Ishikawa (cell line): ENCODE results near the gene KCNQ4.

Source experiments
- CEBPB ChIP-seq: IDR thresholded peaks from 2 replicates; pipeline ENCODE4 v1.6.1; 2012
- CREB1 ChIP-seq: IDR thresholded peaks from 2 replicates; pipeline ENCODE4 v1.6.1; 2012; ENCODE audit warnings: low read depth
- EGR1 ChIP-seq: IDR thresholded peaks from 2 replicates; pipeline ENCODE4 v1.6.1; 2012
- EP300 ChIP-seq: IDR thresholded peaks from 2 replicates; pipeline ENCODE4 v1.6.1; 2012; ENCODE audit warnings: borderline replicate concordance
- FOXM1 ChIP-seq: IDR thresholded peaks from 2 replicates; pipeline ENCODE4 v1.6.1; 2012; ENCODE audit warnings: low read depth, borderline replicate concordance
- MAX ChIP-seq: IDR thresholded peaks from 2 replicates; pipeline ENCODE4 v1.6.1; 2012
- NFIC ChIP-seq: IDR thresholded peaks from 2 replicates; pipeline ENCODE4 v1.6.1; 2012
- RAD21 ChIP-seq: IDR thresholded peaks from 2 replicates; pipeline ENCODE4 v1.6.1; 2012; ENCODE audit warnings: low read depth
- REST ChIP-seq: IDR thresholded peaks from 2 replicates; pipeline ENCODE4 v1.6.1; 2012; ENCODE audit warnings: low read depth, mild to moderate bottlenecking
- TAF1 ChIP-seq: IDR thresholded peaks from 2 replicates; pipeline ENCODE4 v1.6.1; 2012; ENCODE audit warnings: low read depth, mild to moderate bottlenecking
- TCF12 ChIP-seq: IDR thresholded peaks from 2 replicates; pipeline ENCODE4 v1.6.1; 2012; ENCODE audit warnings: low read depth
- TEAD4 ChIP-seq: IDR thresholded peaks from 2 replicates; pipeline ENCODE4 v1.6.1; 2012
- USF1 ChIP-seq: IDR thresholded peaks from 2 replicates; pipeline ENCODE4 v1.6.1; 2012
- YY1 ChIP-seq: IDR thresholded peaks from 2 replicates; pipeline ENCODE4 v1.6.1; 2012; ENCODE audit warnings: low read depth
- ZBTB7A ChIP-seq: IDR thresholded peaks from 2 replicates; pipeline ENCODE4 v1.6.1; 2012; ENCODE audit warnings: low read depth

KCNQ4 gene

DNA sequence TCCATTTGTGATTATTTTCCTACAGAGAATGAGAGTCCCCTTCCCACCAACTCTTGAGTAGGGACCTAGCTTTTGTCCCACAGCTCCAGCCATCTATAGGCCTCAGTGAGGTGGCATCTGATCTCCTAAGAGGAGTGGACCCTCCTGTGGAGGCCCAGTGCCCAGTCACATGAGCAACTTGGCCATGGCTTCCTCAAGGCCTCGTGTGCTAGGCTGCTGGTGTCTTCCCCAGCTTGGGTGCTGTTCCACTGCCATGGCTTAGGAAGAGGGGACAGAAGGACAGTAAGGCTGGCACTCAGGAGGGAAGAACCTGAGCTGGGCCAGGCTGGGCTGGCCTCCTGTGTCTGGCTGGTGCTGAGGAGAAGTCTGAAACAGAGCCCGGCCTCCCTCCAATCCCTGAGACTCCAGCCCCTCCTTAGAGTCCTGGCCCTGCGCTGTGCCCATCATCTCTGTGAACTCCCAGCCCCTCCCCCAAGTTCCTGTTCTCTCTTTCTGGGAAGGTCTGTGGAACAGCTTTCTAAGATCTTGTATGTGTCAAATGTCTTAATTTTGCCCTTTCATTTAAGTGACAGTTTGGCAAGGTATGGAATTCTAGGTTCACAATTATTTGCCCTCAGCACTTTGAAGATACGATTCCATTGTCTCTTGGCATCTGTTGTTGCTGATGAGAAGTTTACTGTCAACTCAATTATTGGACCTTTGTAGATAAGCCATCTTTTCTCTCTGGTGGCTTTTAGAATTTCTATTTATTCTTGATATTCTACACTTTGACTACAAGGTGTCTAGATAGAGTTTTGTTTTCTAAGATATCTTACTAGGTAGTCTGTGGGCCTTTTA lies 7.1 kb upstream of the KCNQ4 start:
- TF ChIP-seq TAF1 = no peak
- no peak for TF ChIP-seq RAD21
- TF ChIP-seq TCF12 = no peak
- no peak for TF ChIP-seq ZBTB7A
- no peak for TF ChIP-seq MAX
- no peak for TF ChIP-seq FOXM1
- no peak for TF ChIP-seq CEBPB
- TF ChIP-seq YY1 = no peak
- no peak for TF ChIP-seq EP300
- no peak for TF ChIP-seq USF1
- no peak for TF ChIP-seq REST
- TF ChIP-seq TEAD4 = no peak
- no peak for TF ChIP-seq NFIC

- TF ChIP-seq CEBPB (no peak), ZBTB7A (no peak), USF1 (no peak), TEAD4 (no peak), EP300 (no peak), NFIC (no peak), RAD21 (no peak), FOXM1 (no peak), CREB1 (no peak), MAX (no peak), TAF1 (no peak), EGR1 (no peak), YY1 (no peak), TCF12 (no peak)
These were observed 6.2 kb upstream of the KCNQ4 start for GRCh38 chr1:40777224-40777970.

- no peak for TF ChIP-seq REST
- TF ChIP-seq TEAD4 = no peak
- no peak for TF ChIP-seq RAD21
- no peak for TF ChIP-seq YY1
- TF ChIP-seq ZBTB7A = no peak
- no peak for TF ChIP-seq TCF12
- no peak for TF ChIP-seq USF1
- no peak for TF ChIP-seq MAX
- TF ChIP-seq NFIC = no peak
- no peak for TF ChIP-seq FOXM1
- no peak for TF ChIP-seq CREB1
- no peak for TF ChIP-seq CEBPB
- no peak for TF ChIP-seq TAF1
- TF ChIP-seq EP300 = no peak
- TF ChIP-seq EGR1 = no peak
These were observed 2.6 kb upstream of the KCNQ4 start for GRCh38 chr1:40780678-40781607.

DNA sequence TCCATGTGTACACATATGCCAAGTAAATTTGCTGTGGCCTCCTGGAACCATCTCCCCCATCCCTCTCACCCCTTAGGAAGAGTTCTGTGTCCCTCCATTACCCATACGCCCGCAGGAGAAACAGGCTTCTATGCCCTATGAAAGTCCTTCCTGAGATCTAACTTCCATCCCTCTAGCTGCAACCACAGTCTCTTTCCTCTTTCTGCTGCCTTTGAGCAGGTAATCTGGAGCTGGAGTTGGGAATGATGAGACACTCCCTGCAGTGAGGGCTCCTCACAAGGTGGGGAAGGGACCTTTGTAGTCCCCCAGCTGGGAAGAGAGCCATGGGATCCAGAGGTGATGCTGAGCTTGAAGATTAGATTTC lies 2.0 kb upstream of the KCNQ4 start:
- TF ChIP-seq EGR1 (no peak), CEBPB (no peak), ZBTB7A (no peak), USF1 (no peak), TAF1 (no peak), RAD21 (no peak), MAX (no peak), REST (no peak), FOXM1 (no peak), TCF12 (no peak), YY1 (no peak), CREB1 (no peak), EP300 (no peak), NFIC (no peak)
